ENCODE measurements around the gene DNM3.
"Not testable (repeated sequence)": the region's sequence is repeated elsewhere in the genome, so short reads cannot be mapped to it uniquely, and the experiment has no call there.

Gene DNM3

GRCh38 chr1:171841050-171841910 lies at the start of gene DNM3:
DNM3 (plus strand) TSS chr1:171841498; CDS start chr1:171841657, 159 bp downstream.
- DNase-seq (ENCODE audit: low spot score) = peak; percentile 93

- DNase-seq (ENCODE audit: low spot score) = no peak
These were observed 48.5 kb upstream of the DNM3 start for GRCh38 chr1:171792656-171793369.

GRCh38 chr1:171793636-171794035 lies 47.7 kb upstream of the DNM3 start:
- no peak for DNase-seq (ENCODE audit: low spot score)

GRCh38 chr1:171794085-171794484 lies 47.2 kb upstream of the DNM3 start:
- no peak for DNase-seq (ENCODE audit: low spot score)

- no peak for DNase-seq (ENCODE audit: low spot score)
These were observed 44.7 kb upstream of the DNM3 start for GRCh38 chr1:171796592-171796991.

- no peak for DNase-seq (ENCODE audit: low spot score)
These were observed 43.0 kb upstream of the DNM3 start for GRCh38 chr1:171798311-171798710.

GRCh38 chr1:171798765-171799164 lies 42.5 kb upstream of the DNM3 start:
- DNase-seq (ENCODE audit: low spot score) = no peak

- DNase-seq (ENCODE audit: low spot score) = no peak
These were observed 42.1 kb upstream of the DNM3 start for GRCh38 chr1:171799166-171799565.

GRCh38 chr1:171799698-171800097 lies 41.6 kb upstream of the DNM3 start:
- not testable (repeated sequence) for DNase-seq (ENCODE audit: low spot score)

- DNase-seq (ENCODE audit: low spot score) = no peak
These were observed 41.0 kb upstream of the DNM3 start for GRCh38 chr1:171800342-171800741.

GRCh38 chr1:171800851-171801250 lies 40.4 kb upstream of the DNM3 start:
- no peak for DNase-seq (ENCODE audit: low spot score)

- peak; percentile 63 for DNase-seq (ENCODE audit: low spot score)
These were observed 39.8 kb upstream of the DNM3 start for GRCh38 chr1:171801487-171801891.

GRCh38 chr1:171802207-171802606 lies 39.1 kb upstream of the DNM3 start:
- DNase-seq (ENCODE audit: low spot score) = peak; percentile 45

GRCh38 chr1:171803045-171803444 lies 38.3 kb upstream of the DNM3 start:
- no peak for DNase-seq (ENCODE audit: low spot score)

- DNase-seq (ENCODE audit: low spot score) = no peak
These were observed 37.8 kb upstream of the DNM3 start for GRCh38 chr1:171803461-171804022.

- no peak for DNase-seq (ENCODE audit: low spot score)
These were observed 35.7 kb upstream of the DNM3 start for GRCh38 chr1:171805395-171806115.

GRCh38 chr1:171807556-171807955 lies 33.7 kb upstream of the DNM3 start:
- no peak for DNase-seq (ENCODE audit: low spot score)

GRCh38 chr1:171809834-171810233 lies 31.5 kb upstream of the DNM3 start:
- no peak for DNase-seq (ENCODE audit: low spot score)

GRCh38 chr1:171811672-171812071 lies 29.6 kb upstream of the DNM3 start:
- no peak for DNase-seq (ENCODE audit: low spot score)

GRCh38 chr1:171814692-171815091 lies 26.6 kb upstream of the DNM3 start:
- DNase-seq (ENCODE audit: low spot score) = no peak

- no peak for DNase-seq (ENCODE audit: low spot score)
These were observed 24.9 kb upstream of the DNM3 start for GRCh38 chr1:171816300-171816901.

Measured in putamen (tissue), 1 donor.